Astrocyte (in vitro differentiated cells and primary cell): ENCODE data around the gene LIF. TPM values are rescaled to one million over a fixed set of nuclear protein-coding genes. Genes with fewer than 3 reads are reported as not detected.

Experiments
- DNase-seq: peaks from one replicate; pipeline ENCODE4 v3.0.0-alpha.2; 2010; ENCODE audit warnings: low read depth
- FAIRE-seq: peaks from 2 replicates; lab custom pipeline; 2011; peaks lifted over from hg19 to GRCh38; lab: Jason Lieb, UNC
- H2AFZ ChIP-seq: 2 replicates; pipeline ENCODE4 v1.6.0; 2012; ENCODE audit warnings: low read depth, low read length, inconsistent platforms
- H3K27ac ChIP-seq: 2 replicates; pipeline ENCODE4 v1.5.1; 2011; ENCODE audit warnings: low read depth, low read length, inconsistent platforms
- H3K27me3 ChIP-seq: 2 replicates; pipeline ENCODE4 v1.6.0; 2011; ENCODE audit warnings: low read length, inconsistent platforms; ENCODE audit not compliant: insufficient read depth
- H3K36me3 ChIP-seq: 2 replicates; pipeline ENCODE4 v1.5.1; 2011; ENCODE audit warnings: low read length, inconsistent platforms; ENCODE audit not compliant: insufficient read depth
- H3K4me1 ChIP-seq: 2 replicates; pipeline ENCODE4 v1.5.1; 2011; ENCODE audit warnings: low read length, inconsistent platforms; ENCODE audit not compliant: insufficient read depth
- H3K4me2 ChIP-seq: 2 replicates; pipeline ENCODE4 v1.6.0; 2012; ENCODE audit warnings: low read length, inconsistent platforms
- H3K4me3 ChIP-seq: 2 replicates; pipeline ENCODE4 v1.5.1; 2011; ENCODE audit warnings: low read depth, mild to moderate bottlenecking, low read length, inconsistent platforms; ENCODE audit not compliant: insufficient read depth
- H3K79me2 ChIP-seq: 2 replicates; pipeline ENCODE4 v1.6.0; 2012; ENCODE audit warnings: mild to moderate bottlenecking, low read length, inconsistent platforms; ENCODE audit not compliant: insufficient read depth
- H3K9ac ChIP-seq: 2 replicates; pipeline ENCODE4 v1.6.0; 2012; ENCODE audit warnings: mild to moderate bottlenecking, low read length, inconsistent platforms
- H3K9me3 ChIP-seq: 2 replicates; pipeline ENCODE4 v1.5.1; 2012; ENCODE audit warnings: low read depth, mild to moderate bottlenecking, low read length, inconsistent platforms; ENCODE audit not compliant: insufficient read depth
- H4K20me1 ChIP-seq: 2 replicates; pipeline ENCODE4 v1.6.0; 2012; ENCODE audit warnings: low read length, inconsistent platforms; ENCODE audit not compliant: insufficient read depth
- H3K27ac Mint-ChIP-seq: one replicate; pipeline ENCODE4 v1.8.0; 2021; ENCODE audit warnings: mild to moderate bottlenecking, mixed read lengths; ENCODE audit not compliant: unreplicated experiment
- H3K27me3 Mint-ChIP-seq: one replicate; pipeline ENCODE4 v1.8.0; 2021; ENCODE audit warnings: low read depth, mixed read lengths; ENCODE audit not compliant: unreplicated experiment
- H3K36me3 Mint-ChIP-seq: one replicate; pipeline ENCODE4 v1.8.0; 2021; ENCODE audit warnings: low read depth, mixed read lengths; ENCODE audit not compliant: unreplicated experiment
- H3K4me1 Mint-ChIP-seq: one replicate; pipeline ENCODE4 v1.8.0; 2021; ENCODE audit warnings: low read depth, mixed read lengths; ENCODE audit not compliant: unreplicated experiment
- H3K4me3 Mint-ChIP-seq: one replicate; pipeline ENCODE4 v1.8.0; 2021; ENCODE audit warnings: mild to moderate bottlenecking, moderate library complexity, mixed read lengths; ENCODE audit not compliant: unreplicated experiment
- H3K9me3 Mint-ChIP-seq: one replicate; pipeline ENCODE4 v1.8.0; 2021; ENCODE audit warnings: mild to moderate bottlenecking, mixed read lengths; ENCODE audit not compliant: unreplicated experiment
- EZH2 ChIP-seq: IDR thresholded peaks from 2 replicates; pipeline ENCODE4 v1.6.1; 2012; ENCODE audit warnings: mild to moderate bottlenecking, low read length, inconsistent platforms; ENCODE audit not compliant: insufficient read depth
- total RNA-seq: library from RNA; stranded (reverse); gene quantifications from 2 replicates; pipeline ENCODE4 v1.2.1, GENCODE V29; 2021
- TF ChIP-seq, protein P1 (sequence below): IDR thresholded peaks from 2 replicates; pipeline ENCODE4 v1.5.1; 2011; ENCODE audit warnings: low read depth, mild to moderate bottlenecking, inconsistent platforms, low read length, moderate library complexity; ENCODE audit not compliant: insufficient read depth

Gene LIF
- total RNA-seq, 1 donor from 2014 or later: 63.3 TPM

DNA sequence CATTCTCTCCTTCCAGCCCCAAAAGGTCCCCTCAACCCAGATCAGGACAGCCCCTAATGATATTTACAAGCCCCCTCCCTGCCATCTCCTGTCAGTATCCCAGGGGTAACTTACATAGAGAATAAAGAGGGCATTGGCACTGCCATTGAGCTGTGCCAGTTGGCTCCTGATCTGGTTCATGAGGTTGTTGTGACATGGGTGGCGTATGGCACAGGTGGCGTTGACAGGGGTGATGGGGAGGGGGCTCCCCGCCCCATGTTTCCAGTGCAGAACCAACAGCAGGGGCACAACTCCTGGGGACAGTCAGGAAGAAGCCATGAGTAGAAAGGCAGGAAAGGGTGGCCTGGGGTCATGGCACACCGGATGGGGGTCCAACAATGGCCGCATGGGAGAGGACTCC is 1.9 kb downstream of the LIF start:
- H3K27me3 ChIP-seq: no peaks in the 10 kb centered on the region
- DNase-seq (no peak), FAIRE-seq (no peak)
- Mint-ChIP-seq H3K4me1 (peaks cover 49% of the 10 kb centered on the region), H3K9me3 (peaks cover 2% of the 10 kb centered on the region), H3K36me3 (peaks cover 23% of the 10 kb centered on the region), H3K27me3 (no peaks in the 10 kb centered on the region), H3K4me3 (peak overlapping the region; percentile 97), H3K27ac (peak overlapping the region; percentile 94)
- H3K4me2 ChIP-seq: peak overlapping the region; percentile 100
- peaks cover 21% of the 10 kb centered on the region for H3K36me3 ChIP-seq
- H4K20me1 ChIP-seq: peaks cover 23% of the 10 kb centered on the region
- peak overlapping the region; percentile 86 for H3K4me3 ChIP-seq
- H3K79me2 ChIP-seq: peaks cover 74% of the 10 kb centered on the region
- no peak overlapping the region for H2AFZ ChIP-seq
- peaks cover 81% of the 10 kb centered on the region for H3K4me1 ChIP-seq
- H3K9ac ChIP-seq: peak overlapping the region; percentile 100
- TF ChIP-seq, protein P1, sequence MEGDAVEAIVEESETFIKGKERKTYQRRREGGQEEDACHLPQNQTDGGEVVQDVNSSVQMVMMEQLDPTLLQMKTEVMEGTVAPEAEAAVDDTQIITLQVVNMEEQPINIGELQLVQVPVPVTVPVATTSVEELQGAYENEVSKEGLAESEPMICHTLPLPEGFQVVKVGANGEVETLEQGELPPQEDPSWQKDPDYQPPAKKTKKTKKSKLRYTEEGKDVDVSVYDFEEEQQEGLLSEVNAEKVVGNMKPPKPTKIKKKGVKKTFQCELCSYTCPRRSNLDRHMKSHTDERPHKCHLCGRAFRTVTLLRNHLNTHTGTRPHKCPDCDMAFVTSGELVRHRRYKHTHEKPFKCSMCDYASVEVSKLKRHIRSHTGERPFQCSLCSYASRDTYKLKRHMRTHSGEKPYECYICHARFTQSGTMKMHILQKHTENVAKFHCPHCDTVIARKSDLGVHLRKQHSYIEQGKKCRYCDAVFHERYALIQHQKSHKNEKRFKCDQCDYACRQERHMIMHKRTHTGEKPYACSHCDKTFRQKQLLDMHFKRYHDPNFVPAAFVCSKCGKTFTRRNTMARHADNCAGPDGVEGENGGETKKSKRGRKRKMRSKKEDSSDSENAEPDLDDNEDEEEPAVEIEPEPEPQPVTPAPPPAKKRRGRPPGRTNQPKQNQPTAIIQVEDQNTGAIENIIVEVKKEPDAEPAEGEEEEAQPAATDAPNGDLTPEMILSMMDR: no peak
- TF ChIP-seq EZH2: no peak
- H3K9me3 ChIP-seq: no peaks in the 10 kb centered on the region
- H3K27ac ChIP-seq: peak overlapping the region; percentile 92

DNA sequence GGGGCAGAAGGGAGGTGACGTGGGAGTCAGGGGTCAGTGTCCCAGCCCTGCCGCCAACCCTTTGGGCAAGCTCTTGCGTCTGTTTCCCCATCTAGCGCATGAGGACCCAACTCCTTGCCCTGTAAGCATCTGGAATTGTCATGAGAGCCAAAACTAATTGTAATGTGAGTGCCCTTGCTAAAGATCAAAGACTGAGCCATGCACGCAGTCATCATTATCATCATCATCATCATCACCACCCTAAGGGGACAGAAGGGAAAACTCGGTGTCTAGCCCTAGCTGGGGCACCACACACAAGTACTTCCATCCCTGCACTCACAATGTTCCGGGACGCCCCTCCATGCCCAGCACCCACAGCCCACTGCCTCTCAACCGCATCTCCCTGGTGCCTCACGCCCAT is 2.5 kb downstream of the LIF start:
- Mint-ChIP-seq H3K4me1 (peaks cover 51% of the 10 kb centered on the region), H3K27ac (peak overlapping the region; percentile 87), H3K4me3 (peak overlapping the region; percentile 97), H3K36me3 (peaks cover 23% of the 10 kb centered on the region), H3K27me3 (no peaks in the 10 kb centered on the region), H3K9me3 (peaks cover 2% of the 10 kb centered on the region)
- H3K36me3 ChIP-seq: peaks cover 25% of the 10 kb centered on the region
- DNase-seq (no peak), FAIRE-seq (no peak)
- H3K4me1 ChIP-seq: peaks cover 80% of the 10 kb centered on the region
- H3K9me3 ChIP-seq: no peaks in the 10 kb centered on the region
- no peaks in the 10 kb centered on the region for H3K27me3 ChIP-seq
- peak overlapping the region; percentile 92 for H3K27ac ChIP-seq
- H2AFZ ChIP-seq: no peak overlapping the region
- H3K9ac ChIP-seq: peak overlapping the region; percentile 100
- H3K79me2 ChIP-seq: peaks cover 74% of the 10 kb centered on the region
- H3K4me3 ChIP-seq: peak overlapping the region; percentile 86
- peak overlapping the region; percentile 100 for H3K4me2 ChIP-seq
- H4K20me1 ChIP-seq: peaks cover 23% of the 10 kb centered on the region
- no peak for TF ChIP-seq EZH2
- TF ChIP-seq, protein P1: no peak

DNA sequence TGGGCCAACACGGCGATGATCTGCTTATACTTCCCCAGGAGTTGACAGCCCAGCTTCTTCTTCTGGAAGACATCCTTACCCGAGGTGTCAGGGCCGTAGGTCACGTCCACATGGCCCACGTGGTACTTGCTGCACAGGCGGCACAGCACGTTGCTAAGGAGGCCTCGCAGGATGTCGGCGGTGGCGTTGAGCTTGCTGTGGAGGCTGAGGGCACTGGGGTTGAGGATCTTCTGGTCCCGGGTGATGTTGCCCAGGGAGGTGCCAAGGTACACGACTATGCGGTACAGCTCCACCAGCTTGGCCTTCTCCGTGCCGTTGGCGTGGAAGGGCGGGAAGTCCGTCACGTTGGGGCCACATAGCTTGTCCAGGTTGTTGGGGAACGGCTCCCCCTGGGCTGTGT is 2.9 kb downstream of the LIF start:
- Histone ChIP-seq H3K27ac (peak overlapping the region; percentile 92), H3K36me3 (peaks cover 25% of the 10 kb centered on the region), H3K4me3 (peak overlapping the region; percentile 86), H3K27me3 (no peaks in the 10 kb centered on the region), H3K9me3 (no peaks in the 10 kb centered on the region), H3K9ac (peak overlapping the region; percentile 100), H4K20me1 (peaks cover 23% of the 10 kb centered on the region), H3K79me2 (peaks cover 74% of the 10 kb centered on the region), H3K4me1 (peaks cover 80% of the 10 kb centered on the region), H3K4me2 (peak overlapping the region; percentile 100), H2AFZ (no peak overlapping the region)
- peaks cover 23% of the 10 kb centered on the region for H3K36me3 Mint-ChIP-seq
- no peak for FAIRE-seq
- no peaks in the 10 kb centered on the region for H3K27me3 Mint-ChIP-seq
- H3K27ac Mint-ChIP-seq: peak overlapping the region; percentile 87
- H3K4me1 Mint-ChIP-seq: peaks cover 55% of the 10 kb centered on the region
- TF ChIP-seq, protein P1: no peak
- TF ChIP-seq EZH2: no peak
- DNase-seq: no peak
- H3K4me3 Mint-ChIP-seq: peak overlapping the region; percentile 97
- peaks cover 2% of the 10 kb centered on the region for H3K9me3 Mint-ChIP-seq
